Stimulated activated naive CD8-positive, alpha-beta T cell treated with anti-CD3 and anti-CD28 coated beads, Interleukin-15, Interleukin-2, amounts not matched to agents 100 U/mL and 50 U/mL, for 24 hours (primary cell): Measurements from ENCODE around the gene BMP7.
"Not testable (repeated sequence)": the region's sequence is repeated elsewhere in the genome, so short reads cannot be mapped to it uniquely, and the experiment has no call there.

Experiments
- ATAC-seq: fragments of 150-1000 bp; cut with Tn5 transposase; one replicate; pipeline ENCODE4 v1.10.0; 2021
- DNase-seq: peaks from one replicate; pipeline ENCODE4 v3.0.0; 2021

Gene BMP7

GRCh38 chr20:57167971-57168701 is 98.3 kb downstream of the BMP7 start:
- ATAC-seq = no peak
- no peak for DNase-seq

- no peak for ATAC-seq
- no peak for DNase-seq
Observed at GRCh38 chr20:57167292-57167655, 99.2 kb downstream of the BMP7 start.

- ATAC-seq (no peak), DNase-seq (no peak)
Observed at GRCh38 chr20:57166568-57167291, 99.7 kb downstream of the BMP7 start.

- DNase-seq (no peak), ATAC-seq (no peak)
Observed at GRCh38 chr20:57165427-57166004, 100.9 kb downstream of the BMP7 start.

GRCh38 chr20:57164872-57165271 is 101.6 kb downstream of the BMP7 start:
- DNase-seq (no peak), ATAC-seq (no peak)

- ATAC-seq = no peak
Observed at GRCh38 chr20:57163041-57163440, 103.4 kb downstream of the BMP7 start.

GRCh38 chr20:57162362-57162652 is 104.1 kb downstream of the BMP7 start:
- ATAC-seq (no peak), DNase-seq (no peak)

More at GRCh38 chr20:57163041-57163440, 103.4 kb downstream of the BMP7 start:
- DNase-seq = no peak

- DNase-seq (no peak), ATAC-seq (no peak)
Observed at GRCh38 chr20:57161478-57162361, 104.7 kb downstream of the BMP7 start.

- ATAC-seq (no peak), DNase-seq (no peak)
Observed at GRCh38 chr20:57160985-57161384, 105.5 kb downstream of the BMP7 start.

GRCh38 chr20:57159945-57160610 is 106.4 kb downstream of the BMP7 start:
- ATAC-seq (no peak), DNase-seq (no peak)

GRCh38 chr20:57159193-57159851 is 107.1 kb downstream of the BMP7 start:
- ATAC-seq = no peak
- no peak for DNase-seq

GRCh38 chr20:57158474-57158873 is 108.0 kb downstream of the BMP7 start:
- DNase-seq (no peak), ATAC-seq (no peak)

GRCh38 chr20:57157787-57158186 is 108.7 kb downstream of the BMP7 start:
- DNase-seq, ATAC-seq: not testable (repeated sequence)

- no peak for ATAC-seq
- no peak for DNase-seq
Observed at GRCh38 chr20:57157106-57157691, 109.2 kb downstream of the BMP7 start.

- no peak for DNase-seq
- no peak for ATAC-seq
Observed at GRCh38 chr20:57156011-57156729, 110.3 kb downstream of the BMP7 start.

GRCh38 chr20:57155415-57155814 is 111.0 kb downstream of the BMP7 start:
- DNase-seq (no peak), ATAC-seq (no peak)

- ATAC-seq (no peak), DNase-seq (no peak)
Observed at GRCh38 chr20:57153238-57153905, 113.1 kb downstream of the BMP7 start.

GRCh38 chr20:57152557-57152956 is 113.9 kb downstream of the BMP7 start:
- no peak for ATAC-seq
- no peak for DNase-seq

- DNase-seq = no peak
- ATAC-seq = no peak
Observed at GRCh38 chr20:57150559-57150958, 115.9 kb downstream of the BMP7 start.

GRCh38 chr20:57148263-57148662 is 118.2 kb downstream of the BMP7 start:
- no peak for DNase-seq
- no peak for ATAC-seq
